Testis (tissue), 3 donors: ENCODE data around the gene FOSL1. TPM values are rescaled to one million over a fixed set of nuclear protein-coding genes. Genes with fewer than 3 reads are reported as not detected.

ENCODE experiments used
- DNase-seq: peaks from one replicate; pipeline ENCODE4 v3.0.0-alpha.2; 2019
- H3K27ac ChIP-seq, 2 donors: fragments of 200-600 bp; sonication (generic); one replicate each; pipeline ENCODE4 v1.5.1; 2019
- H3K27me3 ChIP-seq: fragments of 200-600 bp; sonication (generic); one replicate; pipeline ENCODE4 v1.5.1; 2019
- H3K36me3 ChIP-seq: fragments of 200-600 bp; sonication (generic); one replicate; pipeline ENCODE4 v1.5.1; 2017; ENCODE audit warnings: low read depth; ENCODE audit errors: missing control alignments
- H3K4me1 ChIP-seq: fragments of 200-600 bp; sonication (generic); one replicate; pipeline ENCODE4 v1.5.1; 2019
- H3K4me3 ChIP-seq, 2 donors: fragments of 200-600 bp; sonication (generic); one replicate each; pipeline ENCODE4 v1.5.1; 2017 to 2019
- H3K9me3 ChIP-seq: fragments of 200-600 bp; sonication (generic); one replicate; pipeline ENCODE4 v1.5.1; 2017
- POLR2A ChIP-seq: fragments of 450-650 bp; IDR thresholded peaks from one replicate; pipeline ENCODE4 v1.6.1; 2017; ENCODE audit warnings: antibody characterized with exemption, mild to moderate bottlenecking, moderate library complexity
- whole genome bisulfite sequencing, 2 donors: methylation state at CpG; one replicate each; pipeline ENCODE4 v1.1.5; 2018; 5-methylcytosine and 5-hydroxymethylcytosine counted together
- intact Hi-C: fragments of 100-400 bp; cut with DNase I; formaldehyde crosslinking; loops from one replicate; pipeline ENCODE4 v1.15.1; 2023; ENCODE audit warnings: low total_unique reads
- polyA plus RNA-seq: library from polyadenylated mRNA; stranded (reverse); fragments of 350-450 nt; fragmentation: Illumina TruSeq; extraction: RNeasy Lipid Tissue Mini Kit (QIAGEN cat#74804); gene quantifications from one replicate; pipeline ENCODE4 v1.2.3, GENCODE V29; 2014; ENCODE audit warnings: low read depth, low replicate concordance; ENCODE audit not compliant: insufficient read depth
- total RNA-seq, 2 donors: library from RNA; depleted of rRNA; stranded (reverse); fragments of >200 nt; gene quantifications; one replicate each; pipeline ENCODE4 v1.2.3, GENCODE V29; 2016
- TF ChIP-seq, protein P1 (sequence below), 3 experiments: fragments of 450-650 bp in 2 of 3; fragments of 200-600 bp in 1 of 3; sonication (generic) in 1 of 3; IDR thresholded peaks; one replicate each; pipeline ENCODE4 v1.5.1; 2016 to 2019; ENCODE audit warnings: antibody characterized with exemption in 3 of 3, mild to moderate bottlenecking in 2 of 3, moderate library complexity in 1 of 3

Gene FOSL1
- total and polyA plus RNA-seq, 3 donors from 2014 or later, result 1.7 to 2.0 (median 1.7) TPM

DNA sequence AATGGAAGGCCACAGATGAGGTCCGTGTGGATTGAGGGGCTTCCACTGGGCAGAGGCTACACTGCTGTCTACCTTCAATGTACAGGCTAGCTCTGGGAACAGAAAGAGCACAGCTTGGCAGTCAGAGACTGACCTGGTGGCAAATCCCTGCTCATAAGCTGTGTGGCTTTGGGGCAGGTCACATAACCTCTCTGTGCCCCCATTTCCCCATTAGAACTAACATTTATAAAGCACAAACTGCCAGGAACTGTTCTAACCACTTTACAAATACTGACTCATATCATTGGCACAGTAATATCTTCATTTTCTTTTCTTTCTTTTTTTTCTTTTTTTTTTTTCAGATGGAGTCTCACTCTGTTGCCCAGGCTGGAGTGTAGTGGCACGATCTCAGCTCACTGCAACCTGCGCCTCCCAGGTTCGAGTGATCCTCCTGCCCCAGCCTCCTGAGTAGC lies 3.1 kb downstream of the FOSL1 start:
- 95% methylated on average over 4 of the region's 4 CpGs; no CpG with 5 or more reads in 1 of the 2 donors for WGBS, 2 donors
- TF ChIP-seq, protein P1, sequence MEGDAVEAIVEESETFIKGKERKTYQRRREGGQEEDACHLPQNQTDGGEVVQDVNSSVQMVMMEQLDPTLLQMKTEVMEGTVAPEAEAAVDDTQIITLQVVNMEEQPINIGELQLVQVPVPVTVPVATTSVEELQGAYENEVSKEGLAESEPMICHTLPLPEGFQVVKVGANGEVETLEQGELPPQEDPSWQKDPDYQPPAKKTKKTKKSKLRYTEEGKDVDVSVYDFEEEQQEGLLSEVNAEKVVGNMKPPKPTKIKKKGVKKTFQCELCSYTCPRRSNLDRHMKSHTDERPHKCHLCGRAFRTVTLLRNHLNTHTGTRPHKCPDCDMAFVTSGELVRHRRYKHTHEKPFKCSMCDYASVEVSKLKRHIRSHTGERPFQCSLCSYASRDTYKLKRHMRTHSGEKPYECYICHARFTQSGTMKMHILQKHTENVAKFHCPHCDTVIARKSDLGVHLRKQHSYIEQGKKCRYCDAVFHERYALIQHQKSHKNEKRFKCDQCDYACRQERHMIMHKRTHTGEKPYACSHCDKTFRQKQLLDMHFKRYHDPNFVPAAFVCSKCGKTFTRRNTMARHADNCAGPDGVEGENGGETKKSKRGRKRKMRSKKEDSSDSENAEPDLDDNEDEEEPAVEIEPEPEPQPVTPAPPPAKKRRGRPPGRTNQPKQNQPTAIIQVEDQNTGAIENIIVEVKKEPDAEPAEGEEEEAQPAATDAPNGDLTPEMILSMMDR (IDR thresholded peaks at IDR 0.05), result no peak
- TF ChIP-seq POLR2A, result no peak
- no peaks in the 10 kb centered on the region for H3K36me3 ChIP-seq
- peaks cover 26% of the 10 kb centered on the region for H3K4me1 ChIP-seq
- no peaks in the 10 kb centered on the region for H3K27me3 ChIP-seq
- DNase-seq, result no peak
- no peak overlapping the region for H3K27ac ChIP-seq
- H3K4me3 ChIP-seq, result no peak overlapping the region
- intact Hi-C loops, result no loop called here
- no peaks in the 10 kb centered on the region for H3K9me3 ChIP-seq

DNA sequence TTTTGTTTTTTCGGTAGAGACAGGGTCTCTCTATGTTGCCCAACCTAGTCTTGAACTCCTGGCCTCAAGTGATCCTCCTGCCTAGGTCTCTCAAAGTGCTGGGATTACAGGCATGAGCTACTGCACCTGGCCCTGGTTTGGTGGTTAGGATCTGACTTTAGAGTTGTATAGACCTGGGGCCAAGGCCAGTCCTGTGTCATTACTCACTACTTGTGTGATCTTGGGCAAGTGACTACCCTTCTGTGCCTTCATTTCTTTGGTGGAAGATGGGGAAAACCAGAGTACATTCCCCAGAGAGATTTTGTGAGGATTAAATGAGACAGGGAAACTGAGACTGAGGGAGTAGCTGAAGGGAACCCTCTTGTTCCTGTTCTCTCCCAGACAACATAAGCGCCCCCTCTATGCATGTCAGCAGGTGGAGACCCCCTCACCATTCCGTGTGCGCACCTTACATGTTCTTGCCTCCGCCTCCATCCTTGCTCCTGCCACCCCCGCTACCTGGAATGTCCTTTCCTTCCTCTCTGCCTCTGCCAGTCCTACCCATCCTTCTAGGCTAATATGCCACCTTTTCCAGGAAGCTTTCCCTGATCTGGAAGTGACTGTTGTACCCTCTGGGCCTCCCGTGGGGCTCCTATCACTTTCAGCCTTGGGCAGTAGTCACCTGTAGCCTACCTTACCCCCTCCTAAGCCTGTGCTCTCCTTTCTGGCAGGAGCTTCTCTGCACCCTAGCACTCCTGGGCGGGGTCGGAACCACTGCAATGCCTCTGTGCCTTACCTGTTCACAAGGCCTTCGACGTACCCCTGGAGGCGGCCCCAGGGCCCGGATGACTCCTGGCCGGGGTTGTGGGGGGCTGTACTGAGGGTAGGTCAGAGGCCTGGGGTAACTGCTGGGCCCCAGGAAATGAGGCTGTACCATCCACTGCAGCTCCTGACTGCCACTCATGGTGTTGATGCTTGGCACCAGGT lies 3.9 kb downstream of the FOSL1 start:
- DNase-seq, result no peak

DNA sequence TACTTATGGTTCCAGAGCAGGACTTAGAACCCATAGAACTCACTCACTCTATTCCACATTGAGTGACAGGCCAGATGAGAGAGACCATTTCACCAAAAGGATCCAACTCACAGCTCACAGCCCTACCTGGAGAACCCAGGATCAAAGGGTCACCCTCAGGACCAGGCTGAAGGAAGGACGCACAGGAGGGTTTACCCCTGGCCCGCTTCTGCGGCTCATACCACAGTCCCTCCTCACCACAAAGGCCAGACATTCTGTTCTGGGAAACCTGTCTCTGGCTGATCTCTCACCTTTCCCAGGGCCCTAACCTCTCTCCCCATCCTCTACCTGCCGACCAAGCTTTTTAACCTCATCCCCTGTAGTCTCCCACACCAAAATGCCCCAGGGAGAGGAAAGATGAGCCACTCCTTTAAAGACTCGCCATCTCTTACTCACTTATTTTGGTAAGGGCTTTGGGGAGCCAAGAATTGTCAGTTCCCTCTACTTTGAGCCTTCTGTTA lies 4.7 kb downstream of the FOSL1 start:
- no peaks in the 10 kb centered on the region for H3K9me3 ChIP-seq
- H3K27ac ChIP-seq, result no peak overlapping the region
- H3K4me3 ChIP-seq, result no peak overlapping the region
- 89 to 94% methylated on average over 4 to 5 of the region's 5 CpGs for WGBS, 2 donors
- no peaks in the 10 kb centered on the region for H3K27me3 ChIP-seq
- peaks cover 30% of the 10 kb centered on the region for H3K4me1 ChIP-seq
- no peak for TF ChIP-seq POLR2A
- TF ChIP-seq, protein P1 (IDR thresholded peaks at IDR 0.05), result no peak
- no peaks in the 10 kb centered on the region for H3K36me3 ChIP-seq
- DNase-seq, result no peak
- intact Hi-C loops, result no loop called here

More for the DNA sequence above, 3.9 kb downstream of the FOSL1 start:
- Histone ChIP-seq H3K4me3 (no peak overlapping the region), H3K4me1 (peaks cover 30% of the 10 kb centered on the region), H3K36me3 (no peaks in the 10 kb centered on the region), H3K9me3 (no peaks in the 10 kb centered on the region), H3K27ac (no peak overlapping the region), H3K27me3 (no peaks in the 10 kb centered on the region)
- WGBS, 2 donors, result 92 to 96% methylated on average over 11 to 14 of the region's 14 CpGs
- TF ChIP-seq, protein P1 (IDR thresholded peaks at IDR 0.05), result no peak
- no peak for TF ChIP-seq POLR2A
- intact Hi-C loops, result no loop called here

DNA sequence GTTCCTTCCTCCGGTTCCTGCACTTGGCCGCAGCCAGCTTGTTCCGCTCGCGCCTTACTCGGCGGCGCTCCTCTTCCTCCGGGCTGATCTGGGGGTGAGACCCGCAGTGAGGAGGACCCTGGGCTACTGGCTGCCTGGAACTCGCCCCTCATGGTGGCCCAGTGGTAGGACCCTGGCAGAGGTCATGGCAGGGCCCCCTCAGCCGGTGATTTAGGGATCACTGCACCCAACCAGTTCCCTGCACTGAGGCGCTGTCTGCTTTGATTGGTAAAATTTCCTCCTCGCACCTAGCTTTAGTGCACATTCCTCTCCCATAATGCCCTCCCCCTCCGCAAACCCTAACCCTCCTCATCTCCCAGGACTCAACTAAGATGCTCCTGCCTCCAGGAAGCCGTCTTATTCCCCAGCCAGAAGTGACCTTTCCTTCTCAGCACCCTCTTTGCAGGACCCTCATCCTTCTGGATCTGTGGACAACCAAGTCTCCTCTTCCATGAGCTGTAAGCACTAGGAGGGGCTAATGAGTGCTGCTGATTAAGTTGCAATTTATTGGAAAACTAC lies 6.1 kb downstream of the FOSL1 start:
- peaks cover 33% of the 10 kb centered on the region for H3K4me1 ChIP-seq
- DNase-seq, result no peak

More for the DNA sequence above, 6.1 kb downstream of the FOSL1 start:
- intact Hi-C loops, result no loop called here
- TF ChIP-seq, protein P1 (IDR thresholded peaks at IDR 0.05), result no peak
- TF ChIP-seq POLR2A, result no peak
- Histone ChIP-seq H3K4me3 (no peak overlapping the region), H3K9me3 (no peaks in the 10 kb centered on the region), H3K36me3 (no peaks in the 10 kb centered on the region), H3K27ac (peak overlapping the region; percentile 9 to 75), H3K27me3 (no peaks in the 10 kb centered on the region)
- 78 to 98% methylated on average over 8 to 16 of the region's 16 CpGs for WGBS, 2 donors
